Immature natural killer cell (primary cell): Measurements from ENCODE around the gene RPAP3. TPM values are rescaled to one million over a fixed set of nuclear protein-coding genes. Genes with fewer than 3 reads are reported as not detected.

Source experiments
- DNase-seq, 3 donors: peaks; one replicate each; pipeline ENCODE4 v3.0.0; 2022; ENCODE audit warnings: mixed read lengths in 1 of 3
- H3K27ac Mint-ChIP-seq, 6 donors: one replicate each; pipeline ENCODE4 v1.8.0; 2020; ENCODE audit warnings: mixed read lengths in 6 of 6, mild to moderate bottlenecking in 5 of 6, inconsistent platforms in 4 of 6, moderate library complexity in 3 of 6
- H3K27me3 Mint-ChIP-seq, 3 donors: one replicate each; pipeline ENCODE4 v1.8.0; 2020 to 2021; ENCODE audit warnings: low read depth in 3 of 3, mild to moderate bottlenecking in 3 of 3, mixed read lengths in 3 of 3, moderate library complexity in 3 of 3, inconsistent platforms in 1 of 3
- H3K36me3 Mint-ChIP-seq, 3 donors: one replicate each; pipeline ENCODE4 v1.8.0; 2020; ENCODE audit warnings: mixed read lengths in 3 of 3, inconsistent platforms in 2 of 3, mild to moderate bottlenecking in 2 of 3
- H3K4me1 Mint-ChIP-seq, 2 donors: one replicate each; pipeline ENCODE4 v1.8.0; 2020; ENCODE audit warnings: inconsistent platforms in 2 of 2, mild to moderate bottlenecking in 2 of 2, mixed read lengths in 2 of 2, moderate library complexity in 1 of 2
- H3K4me3 Mint-ChIP-seq, 5 donors: one replicate each; pipeline ENCODE4 v1.8.0; 2020; ENCODE audit warnings: mild to moderate bottlenecking in 5 of 5, mixed read lengths in 5 of 5, inconsistent platforms in 3 of 5, moderate library complexity in 3 of 5
- H3K9me3 Mint-ChIP-seq, 6 donors: one replicate each; pipeline ENCODE4 v1.8.0; 2020; ENCODE audit warnings: mild to moderate bottlenecking in 6 of 6, mixed read lengths in 6 of 6, inconsistent platforms in 4 of 6, moderate library complexity in 3 of 6
- polyA plus RNA-seq, 3 donors: library from polyadenylated mRNA; unstranded; fragments of 300-500 nt; fragmentation: Illumina TruSeq; gene quantifications; one replicate each; pipeline ENCODE4 v1.2.3, GENCODE V29; 2021

The RPAP3 gene
- polyA plus RNA-seq, 3 donors from 2014 or later = 16.8 to 38.1 (median 23.1) TPM

DNA sequence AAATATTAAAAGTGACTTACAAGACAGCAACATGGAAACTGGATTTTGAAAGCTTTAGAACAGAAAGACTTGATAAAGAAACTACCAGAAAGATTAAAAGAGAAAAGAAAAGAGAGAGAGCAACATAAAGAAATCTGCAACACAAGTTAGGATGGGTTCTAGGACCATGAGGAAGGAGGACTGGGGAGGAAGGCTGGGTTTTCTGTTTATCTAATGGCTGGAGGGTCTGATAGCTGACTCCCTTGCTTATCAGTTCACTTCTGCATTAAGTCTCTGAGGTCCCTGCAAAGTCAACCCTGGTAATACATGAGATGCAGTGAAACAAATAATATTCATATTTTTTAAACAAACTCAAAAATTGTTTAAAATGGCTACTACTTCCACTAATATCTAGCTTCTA, 90.1 kb downstream of the RPAP3 start:
- no peak for DNase-seq
- Mint-ChIP-seq H3K27me3 (no peaks in the 10 kb centered on the region), H3K27ac (no peak overlapping the region), H3K4me3 (no peak overlapping the region), H3K36me3 (peaks cover 9 to 38% (median 25%) of the 10 kb centered on the region in 3 donors), H3K9me3 (peaks cover 0 to 3% (median under 1%) of the 10 kb centered on the region in 6 donors), H3K4me1 (no peaks in the 10 kb centered on the region)

- peaks cover 9 to 32% (median 23%) of the 10 kb centered on the region in 3 donors for H3K36me3 Mint-ChIP-seq
- H3K27ac Mint-ChIP-seq = no peak overlapping the region
- no peak for DNase-seq
- no peak overlapping the region for H3K4me3 Mint-ChIP-seq
- H3K27me3 Mint-ChIP-seq = peaks cover 0 to 2% (median 0%) of the 10 kb centered on the region in 3 donors
- H3K9me3 Mint-ChIP-seq = peaks cover 0 to 3% (median under 1%) of the 10 kb centered on the region in 6 donors
- H3K4me1 Mint-ChIP-seq = no peaks in the 10 kb centered on the region
These were observed 91.3 kb downstream of the RPAP3 start for GRCh38 chr12:47614521-47614920.

GRCh38 chr12:47612953-47613352, 92.9 kb downstream of the RPAP3 start:
- Mint-ChIP-seq H3K36me3 (peaks cover 10 to 22% (median 16%) of the 10 kb centered on the region in 3 donors), H3K4me3 (no peak overlapping the region), H3K27me3 (peaks cover 0 to 2% (median 0%) of the 10 kb centered on the region in 3 donors), H3K27ac (no peak overlapping the region), H3K4me1 (no peaks in the 10 kb centered on the region), H3K9me3 (peaks cover 0 to 3% (median under 1%) of the 10 kb centered on the region in 6 donors)
- no peak for DNase-seq

DNA sequence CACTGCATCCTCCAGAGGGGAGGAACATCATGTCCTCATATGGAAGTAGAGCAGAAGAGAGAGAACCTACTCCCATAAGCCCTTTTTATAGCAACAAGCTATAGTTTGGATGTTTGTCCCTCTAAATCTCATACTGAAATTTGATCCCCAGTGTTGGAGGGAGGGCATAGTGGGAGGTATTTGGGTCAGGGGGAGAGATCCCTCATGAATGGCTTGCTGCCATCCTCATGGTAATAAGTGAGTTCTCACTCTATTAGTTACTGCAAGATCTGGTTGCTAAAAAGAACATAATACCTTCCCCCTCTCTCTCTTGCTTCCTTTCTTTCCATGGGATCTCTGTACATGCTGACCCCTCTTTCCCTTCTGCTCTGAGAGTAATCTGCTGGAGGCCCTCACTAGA, 93.9 kb downstream of the RPAP3 start:
- Mint-ChIP-seq H3K9me3 (peaks cover 0 to 9% (median 2%) of the 10 kb centered on the region in 6 donors), H3K4me1 (no peaks in the 10 kb centered on the region), H3K4me3 (no peak overlapping the region), H3K36me3 (peaks cover 12 to 23% (median 17%) of the 10 kb centered on the region in 3 donors), H3K27ac (no peak overlapping the region), H3K27me3 (peaks cover 0 to 2% (median 0%) of the 10 kb centered on the region in 3 donors)
- DNase-seq = no peak

Other genes starting within 250 kb of the RPAP3 start
- not detected for gene ENDOU, start 19.5 kb upstream of the RPAP3 start, polyA plus RNA-seq
- gene RAPGEF3, start 52.9 kb upstream of the RPAP3 start, polyA plus RNA-seq = under 1 TPM in 1 of 3 donors, not detected in 2; 0.25 TPM
- gene SLC48A1, start 67.2 kb upstream of the RPAP3 start, polyA plus RNA-seq = 1 to 10 TPM in 2 of 3 donors, under 1 TPM in 1; 0.54 to 5.6 (median 3.1) TPM
- gene HDAC7, start 113.9 kb upstream of the RPAP3 start, polyA plus RNA-seq = 10 to 100 TPM in 2 of 3 donors, 1 to 10 TPM in 1; 5.9 to 29.1 (median 11.5) TPM
- gene VDR, start 199.0 kb upstream of the RPAP3 start, polyA plus RNA-seq = under 1 TPM in 1 of 3 donors, not detected in 2; 0.04 TPM